Prostate gland (tissue), 2 donors: ENCODE data around the gene ENTPD7. TPM values are rescaled to one million over a fixed set of nuclear protein-coding genes. Genes with fewer than 3 reads are reported as not detected.
A peak's percentile ranks its signal among the peaks of the same experiment; 100 is the strongest.

ENCODE experiments used
- DNase-seq: peaks from one replicate; pipeline ENCODE4 v3.0.0-alpha.2; 2019; ENCODE audit warnings: low spot score
- H3K27ac ChIP-seq, 2 donors: fragments of 200-600 bp; sonication (generic); 2 replicates each; pipeline ENCODE4 v1.5.1; 2017 to 2019
- H3K27me3 ChIP-seq: fragments of 200-600 bp; sonication (generic); replicated peaks from 2 replicates; pipeline ENCODE4 v1.5.1; 2019; ENCODE audit not compliant: insufficient read depth
- H3K36me3 ChIP-seq, 2 donors: fragments of 200-600 bp; sonication (generic); 1 replicate in 1 of 2; 2 replicates in 1 of 2; pipeline versions ENCODE4 v1.5.1 to v1.8.1; 2017 to 2019
- H3K4me1 ChIP-seq: fragments of 200-600 bp; sonication (generic); replicated peaks from 2 replicates; pipeline ENCODE4 v1.5.1; 2019
- H3K4me3 ChIP-seq, 2 donors: fragments of 200-600 bp; sonication (generic); 2 replicates each; pipeline ENCODE4 v1.5.1; 2017 to 2019
- H3K9me3 ChIP-seq: fragments of 200-600 bp; sonication (generic); 2 replicates; pipeline ENCODE4 v1.5.1; 2017
- CTCF ChIP-seq, 4 experiments: fragments of 200-600 bp in 2 of 4; fragments of 450-650 bp in 2 of 4; sonication (generic) in 2 of 4; IDR thresholded peaks; 1 replicate in 3 of 4; 2 replicates in 1 of 4; pipeline ENCODE4 v1.5.1; 2016 to 2019; ENCODE audit warnings: antibody characterized with exemption in 4 of 4, mild to moderate bottlenecking in 2 of 4, moderate library complexity in 2 of 4
- POLR2A ChIP-seq: fragments of 450-650 bp; IDR thresholded peaks from one replicate; pipeline ENCODE4 v1.6.1; 2016; ENCODE audit warnings: antibody characterized with exemption, mild to moderate bottlenecking
- POLR2AphosphoS5 ChIP-seq: sonication (generic); formaldehyde crosslinking; IDR thresholded peaks from one replicate; pipeline ENCODE4 v1.6.1; 2017; ENCODE audit warnings: antibody characterized with exemption
- WGBS: methylation state at CpG from one replicate; pipeline ENCODE4 v1.1.5; 2018; 5-methylcytosine and 5-hydroxymethylcytosine counted together
- intact Hi-C: fragments of 100-400 bp; cut with DNase I; formaldehyde crosslinking; loops from one replicate; pipeline ENCODE4 v1.14.2; 2022
- total RNA-seq, 2 donors: library from RNA; depleted of rRNA; stranded (reverse); fragments of >200 nt; gene quantifications; one replicate each; pipeline ENCODE4 v1.1.0, GENCODE V29; 2016

The ENTPD7 gene
- total RNA-seq, 2 donors from 2014 or later: 8.1 to 17.4 TPM

- intact Hi-C loops: no loop called here
- Histone ChIP-seq H3K27ac (peak overlapping the region; percentile 33 to 58), H3K27me3 (no peaks in the 10 kb centered on the region), H3K36me3 (no peaks in the 10 kb centered on the region), H3K4me3 (peak overlapping the region; percentile 76 to 77), H3K4me1 (no peaks in the 10 kb centered on the region), H3K9me3 (no peaks in the 10 kb centered on the region)
- TF ChIP-seq POLR2AphosphoS5 (no peak), POLR2A (no peak), CTCF (IDR thresholded peaks at IDR 0.05) (no peak)
- DNase-seq: peak; percentile 11
- 10% methylated on average over 24 of the region's 24 CpGs for WGBS
Measured at GRCh38 chr10:99658622-99659030, 683 bp upstream of the ENTPD7 start.

GRCh38 chr10:99659868-99660366, 608 bp downstream of the ENTPD7 start:
- peak overlapping the region; percentile 52 to 58 for H3K27ac ChIP-seq

GRCh38 chr10:99660662-99661376, 1.5 kb downstream of the ENTPD7 start:
- intact Hi-C loops: no loop called here
- DNase-seq: no peak
- Histone ChIP-seq H3K27ac (no peak overlapping the region), H3K4me1 (no peaks in the 10 kb centered on the region), H3K27me3 (no peaks in the 10 kb centered on the region), H3K4me3 (no peak overlapping the region), H3K9me3 (no peaks in the 10 kb centered on the region), H3K36me3 (no peaks in the 10 kb centered on the region)
- TF ChIP-seq POLR2AphosphoS5: no peak
- no peak for TF ChIP-seq CTCF (IDR thresholded peaks at IDR 0.05)
- TF ChIP-seq POLR2A: no peak
- WGBS: 97% methylated on average over 6 of the region's 6 CpGs

More at GRCh38 chr10:99659868-99660366, 608 bp downstream of the ENTPD7 start:
- Histone ChIP-seq H3K27me3 (no peaks in the 10 kb centered on the region), H3K9me3 (no peaks in the 10 kb centered on the region), H3K4me3 (peak overlapping the region; percentile 76 to 77), H3K36me3 (no peaks in the 10 kb centered on the region), H3K4me1 (no peaks in the 10 kb centered on the region)
- intact Hi-C loops: no loop called here
- TF ChIP-seq POLR2AphosphoS5: no peak
- TF ChIP-seq POLR2A: no peak
- TF ChIP-seq CTCF (IDR thresholded peaks at IDR 0.05): no peak
- WGBS: 9% methylated on average over 10 of the region's 10 CpGs
- DNase-seq: no peak

- intact Hi-C loops: no loop called here
- no peak for TF ChIP-seq POLR2A
- TF ChIP-seq POLR2AphosphoS5: no peak
- TF ChIP-seq CTCF (IDR thresholded peaks at IDR 0.05): no peak
Measured at GRCh38 chr10:99661377-99661763, 2.1 kb downstream of the ENTPD7 start.

GRCh38 chr10:99665304-99665703, 6.0 kb downstream of the ENTPD7 start:
- DNase-seq: no peak
- Histone ChIP-seq H3K36me3 (no peaks in the 10 kb centered on the region), H3K4me1 (no peaks in the 10 kb centered on the region), H3K27ac (no peak overlapping the region), H3K27me3 (no peaks in the 10 kb centered on the region), H3K4me3 (no peak overlapping the region), H3K9me3 (no peaks in the 10 kb centered on the region)
- intact Hi-C loops: no loop called here
- WGBS: 98% methylated on average over 2 of the region's 2 CpGs
- TF ChIP-seq CTCF (IDR thresholded peaks at IDR 0.05): no peak
- TF ChIP-seq POLR2AphosphoS5: no peak
- TF ChIP-seq POLR2A: no peak

More at GRCh38 chr10:99661377-99661763, 2.1 kb downstream of the ENTPD7 start:
- DNase-seq: no peak
- Histone ChIP-seq H3K27ac (no peak overlapping the region), H3K36me3 (no peaks in the 10 kb centered on the region), H3K4me3 (no peak overlapping the region), H3K9me3 (no peaks in the 10 kb centered on the region), H3K4me1 (no peaks in the 10 kb centered on the region), H3K27me3 (no peaks in the 10 kb centered on the region)
- WGBS: 70% methylated on average over 6 of the region's 6 CpGs
